Uterus (tissue), 2 donors: Measurements from ENCODE around the gene NT5C3A.

ENCODE experiments used
- POLR2A ChIP-seq, 2 donors: fragments of 450-650 bp; IDR thresholded peaks; one replicate each; pipeline ENCODE4 v1.6.1; 2016; ENCODE audit warnings: antibody characterized with exemption in 2 of 2, mild to moderate bottlenecking in 1 of 2, moderate library complexity in 1 of 2
- TF ChIP-seq, protein P1 (sequence below), 4 experiments: fragments of 200-600 bp in 2 of 4; fragments of 450-650 bp in 2 of 4; sonication (generic) in 2 of 4; IDR thresholded peaks; one replicate each; pipeline ENCODE4 v1.5.1; 2016 to 2019; ENCODE audit warnings: antibody characterized with exemption in 4 of 4, mild to moderate bottlenecking in 2 of 4, moderate library complexity in 1 of 4

DNA sequence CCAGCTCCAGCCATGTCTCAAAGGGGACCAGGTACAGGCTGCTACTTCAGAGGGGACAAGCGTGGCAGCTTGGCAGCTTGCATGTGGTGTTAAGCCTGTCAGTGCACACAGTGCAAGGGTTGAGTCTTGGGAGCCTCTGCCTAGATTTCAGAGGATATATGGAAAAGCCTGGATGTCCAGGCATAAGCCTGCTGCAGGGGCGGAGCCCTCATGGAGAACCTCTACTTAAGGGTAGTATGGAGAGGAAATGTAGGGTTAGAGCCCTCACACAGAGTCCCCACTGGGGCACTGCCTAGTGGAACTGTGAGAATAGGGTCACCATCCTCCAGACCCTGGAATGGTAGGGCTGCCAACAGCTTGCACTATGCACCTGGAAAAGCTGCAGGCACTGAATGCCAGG lies 7.7 kb upstream of the NT5C3A start:
- TF ChIP-seq, protein P1, sequence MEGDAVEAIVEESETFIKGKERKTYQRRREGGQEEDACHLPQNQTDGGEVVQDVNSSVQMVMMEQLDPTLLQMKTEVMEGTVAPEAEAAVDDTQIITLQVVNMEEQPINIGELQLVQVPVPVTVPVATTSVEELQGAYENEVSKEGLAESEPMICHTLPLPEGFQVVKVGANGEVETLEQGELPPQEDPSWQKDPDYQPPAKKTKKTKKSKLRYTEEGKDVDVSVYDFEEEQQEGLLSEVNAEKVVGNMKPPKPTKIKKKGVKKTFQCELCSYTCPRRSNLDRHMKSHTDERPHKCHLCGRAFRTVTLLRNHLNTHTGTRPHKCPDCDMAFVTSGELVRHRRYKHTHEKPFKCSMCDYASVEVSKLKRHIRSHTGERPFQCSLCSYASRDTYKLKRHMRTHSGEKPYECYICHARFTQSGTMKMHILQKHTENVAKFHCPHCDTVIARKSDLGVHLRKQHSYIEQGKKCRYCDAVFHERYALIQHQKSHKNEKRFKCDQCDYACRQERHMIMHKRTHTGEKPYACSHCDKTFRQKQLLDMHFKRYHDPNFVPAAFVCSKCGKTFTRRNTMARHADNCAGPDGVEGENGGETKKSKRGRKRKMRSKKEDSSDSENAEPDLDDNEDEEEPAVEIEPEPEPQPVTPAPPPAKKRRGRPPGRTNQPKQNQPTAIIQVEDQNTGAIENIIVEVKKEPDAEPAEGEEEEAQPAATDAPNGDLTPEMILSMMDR (IDR thresholded peaks at IDR 0.05): no peak
- no peak for TF ChIP-seq POLR2A (IDR thresholded peaks at IDR 0.05)
